Bone marrow (tissue), 2 donors: Measurements from ENCODE around the gene DYRK3.
A peak's percentile ranks its signal among the peaks of the same experiment; 100 is the strongest.

Experiments used
- DNase-seq, 2 donors: peaks; one replicate each; lab custom pipeline; 2025; lab: John Stamatoyannopoulos, UW

DYRK3 gene

GRCh38 chr1:206684003-206684402 lies 48.7 kb downstream of the DYRK3 start:
- DNase-seq = no peak

- peak; percentile 22 to 48 for DNase-seq
Observed at GRCh38 chr1:206684478-206685333, 49.4 kb downstream of the DYRK3 start, which contains the start of gene MAPKAPK2. Gene MAPKAPK2 (plus strand): TSS chr1:206684905. CDS start chr1:206685230, 325 bp downstream.

- no peak for DNase-seq
Observed at GRCh38 chr1:206685334-206685768, 50.0 kb downstream of the DYRK3 start.

GRCh38 chr1:206685769-206686477 lies 50.6 kb downstream of the DYRK3 start:
- peak; percentile 59 to 88 for DNase-seq

- no peak for DNase-seq
Observed at GRCh38 chr1:206686478-206687249, 51.3 kb downstream of the DYRK3 start.

GRCh38 chr1:206687251-206687914 lies 52.0 kb downstream of the DYRK3 start:
- no peak for DNase-seq

- DNase-seq = no peak
Observed at GRCh38 chr1:206687915-206688442, 52.6 kb downstream of the DYRK3 start.

GRCh38 chr1:206690516-206690915 lies 55.2 kb downstream of the DYRK3 start:
- DNase-seq = no peak

- no peak for DNase-seq
Observed at GRCh38 chr1:206691604-206692003, 56.3 kb downstream of the DYRK3 start.

GRCh38 chr1:206693029-206693428 lies 57.7 kb downstream of the DYRK3 start:
- DNase-seq = no peak

GRCh38 chr1:206693592-206693991 lies 58.3 kb downstream of the DYRK3 start:
- DNase-seq = no peak

GRCh38 chr1:206694171-206695124 lies 59.1 kb downstream of the DYRK3 start:
- DNase-seq = no peak

- DNase-seq = no peak
Observed at GRCh38 chr1:206695733-206696132, 60.4 kb downstream of the DYRK3 start.

GRCh38 chr1:206696812-206697585 lies 61.7 kb downstream of the DYRK3 start:
- DNase-seq = no peak

GRCh38 chr1:206698011-206698410 lies 62.7 kb downstream of the DYRK3 start:
- DNase-seq = no peak
